Fibroblast of the aortic adventitia (primary cell): ENCODE results near the gene CRHR1. TPM values are rescaled to one million over a fixed set of nuclear protein-coding genes. Genes with fewer than 3 reads are reported as not detected.
"Not testable (repeated sequence)": the region's sequence is repeated elsewhere in the genome, so short reads cannot be mapped to it uniquely, and the experiment has no call there.

Experiments used
- DNase-seq: peaks from one replicate; pipeline ENCODE4 v3.0.0-alpha.2; 2010; ENCODE audit warnings: low read depth
- H3K4me3 ChIP-seq: 2 replicates; pipeline ENCODE4 v1.5.1; 2011; ENCODE audit warnings: low read depth, mild to moderate bottlenecking, control low read depth, low read length, moderate library complexity
- total RNA-seq: library from RNA; depleted of rRNA; stranded (reverse); fragments of >200 nt; gene quantifications from 2 replicates; pipeline ENCODE4 v1.2.3, GENCODE V29; 2012; ENCODE audit warnings: low replicate concordance
- TF ChIP-seq, protein P1 (sequence below): IDR thresholded peaks from 2 replicates; pipeline ENCODE4 v1.5.1; 2011; ENCODE audit warnings: mild to moderate bottlenecking, low read length, control low read depth, inconsistent platforms; ENCODE audit not compliant: insufficient read depth

CRHR1 gene
- total RNA-seq, 1 donor: not detected

DNA sequence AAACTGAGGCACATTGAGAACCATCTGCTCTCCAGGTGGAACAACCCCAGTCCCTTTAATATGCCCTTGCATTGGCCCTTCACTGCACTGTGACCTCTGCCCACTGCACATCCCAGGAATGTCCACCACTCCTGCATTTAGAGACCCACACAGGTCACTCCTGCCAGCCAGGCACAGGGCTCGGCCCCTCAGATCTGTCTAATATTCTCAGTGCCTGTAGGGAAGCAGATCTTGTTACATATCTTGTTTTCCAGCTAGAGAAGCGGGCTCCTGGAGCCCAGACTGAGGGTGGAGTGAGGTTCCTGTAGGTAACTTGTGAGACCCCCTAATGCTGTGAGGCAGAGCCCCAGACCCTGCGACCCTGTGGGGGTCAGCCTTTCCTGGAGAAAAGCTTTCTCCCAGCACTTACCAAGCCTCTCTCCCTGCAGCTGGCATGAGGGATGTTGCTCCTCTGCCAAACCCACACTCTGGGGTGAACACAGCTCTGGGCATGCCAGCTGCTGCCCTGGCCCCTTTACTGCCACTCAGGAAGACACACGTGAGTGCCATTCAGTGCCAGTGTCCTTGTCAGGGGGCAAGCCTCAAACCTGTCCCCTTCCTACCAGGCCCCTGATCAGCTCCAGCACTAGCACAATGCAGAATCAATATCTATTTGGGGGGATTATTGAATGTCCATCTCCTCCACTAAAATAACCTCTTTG is 40.3 kb upstream of the CRHR1 start:
- H3K4me3 ChIP-seq: no peak overlapping the region
- TF ChIP-seq, protein P1, sequence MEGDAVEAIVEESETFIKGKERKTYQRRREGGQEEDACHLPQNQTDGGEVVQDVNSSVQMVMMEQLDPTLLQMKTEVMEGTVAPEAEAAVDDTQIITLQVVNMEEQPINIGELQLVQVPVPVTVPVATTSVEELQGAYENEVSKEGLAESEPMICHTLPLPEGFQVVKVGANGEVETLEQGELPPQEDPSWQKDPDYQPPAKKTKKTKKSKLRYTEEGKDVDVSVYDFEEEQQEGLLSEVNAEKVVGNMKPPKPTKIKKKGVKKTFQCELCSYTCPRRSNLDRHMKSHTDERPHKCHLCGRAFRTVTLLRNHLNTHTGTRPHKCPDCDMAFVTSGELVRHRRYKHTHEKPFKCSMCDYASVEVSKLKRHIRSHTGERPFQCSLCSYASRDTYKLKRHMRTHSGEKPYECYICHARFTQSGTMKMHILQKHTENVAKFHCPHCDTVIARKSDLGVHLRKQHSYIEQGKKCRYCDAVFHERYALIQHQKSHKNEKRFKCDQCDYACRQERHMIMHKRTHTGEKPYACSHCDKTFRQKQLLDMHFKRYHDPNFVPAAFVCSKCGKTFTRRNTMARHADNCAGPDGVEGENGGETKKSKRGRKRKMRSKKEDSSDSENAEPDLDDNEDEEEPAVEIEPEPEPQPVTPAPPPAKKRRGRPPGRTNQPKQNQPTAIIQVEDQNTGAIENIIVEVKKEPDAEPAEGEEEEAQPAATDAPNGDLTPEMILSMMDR: no peak
- no peak for DNase-seq

DNA sequence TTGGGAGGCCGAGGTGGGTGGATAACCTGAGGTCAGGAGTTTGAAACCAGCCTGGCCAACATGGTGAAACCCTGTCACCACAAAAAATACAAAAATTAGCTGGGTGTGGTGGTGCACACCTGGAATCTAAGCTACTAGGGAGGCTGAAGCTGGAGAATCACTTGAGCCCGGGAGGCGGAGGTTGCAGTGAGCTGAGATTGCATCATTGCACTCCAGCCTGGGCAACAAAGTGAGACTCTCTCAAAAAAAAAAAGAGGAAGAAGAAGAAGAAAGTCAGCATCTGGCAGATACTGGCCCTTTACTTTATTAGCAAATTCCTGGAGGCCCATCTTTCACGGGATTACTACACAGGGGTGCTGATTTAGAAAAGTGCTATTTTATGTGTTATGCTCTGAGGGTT is 39.3 kb upstream of the CRHR1 start:
- not testable (repeated sequence) for H3K4me3 ChIP-seq, DNase-seq

DNA sequence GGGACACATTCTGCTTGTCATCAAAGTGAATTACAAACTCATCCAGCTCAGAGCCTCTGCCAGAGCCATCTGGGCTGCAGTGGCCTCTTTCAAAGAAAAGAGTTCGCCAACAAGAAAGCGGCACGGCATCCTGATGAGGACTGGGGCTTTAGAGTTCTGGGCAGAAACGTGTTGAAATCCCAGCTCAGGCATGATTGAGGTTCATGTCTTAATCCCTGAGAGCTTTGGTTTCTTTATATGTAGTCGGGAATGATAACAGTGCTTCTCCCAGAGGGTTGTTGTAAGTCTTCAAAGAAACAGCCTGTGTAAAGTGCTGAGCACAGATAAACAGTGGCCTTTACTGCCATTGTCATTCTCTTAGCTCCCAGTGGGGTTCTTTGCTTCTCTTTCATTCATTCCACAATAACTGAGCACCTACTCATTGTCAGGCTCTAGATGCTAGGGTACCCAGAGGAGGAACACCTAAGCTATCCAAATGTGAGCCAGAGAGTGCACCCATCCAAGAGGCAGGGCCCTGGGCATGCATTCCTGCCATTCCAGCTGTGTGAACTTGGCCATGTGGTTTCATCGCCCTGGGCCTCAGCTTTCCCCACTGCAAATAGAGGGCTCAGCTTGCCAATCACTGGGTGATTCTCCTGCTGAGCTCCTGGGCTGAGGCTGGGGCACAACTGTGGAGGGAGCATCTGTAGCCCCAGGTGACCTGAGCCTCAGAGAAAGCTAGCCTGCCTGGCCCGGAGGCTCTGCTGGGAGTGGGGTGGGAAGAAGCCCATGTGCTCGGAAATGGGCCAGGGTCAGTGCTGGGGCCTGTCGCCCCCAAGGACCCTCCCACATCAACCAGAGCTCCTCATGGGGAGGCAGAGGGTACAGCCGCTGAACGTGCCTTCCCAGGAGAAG is 38.3 kb upstream of the CRHR1 start:
- TF ChIP-seq, protein P1: no peak
- DNase-seq: no peak
- no peak overlapping the region for H3K4me3 ChIP-seq

DNA sequence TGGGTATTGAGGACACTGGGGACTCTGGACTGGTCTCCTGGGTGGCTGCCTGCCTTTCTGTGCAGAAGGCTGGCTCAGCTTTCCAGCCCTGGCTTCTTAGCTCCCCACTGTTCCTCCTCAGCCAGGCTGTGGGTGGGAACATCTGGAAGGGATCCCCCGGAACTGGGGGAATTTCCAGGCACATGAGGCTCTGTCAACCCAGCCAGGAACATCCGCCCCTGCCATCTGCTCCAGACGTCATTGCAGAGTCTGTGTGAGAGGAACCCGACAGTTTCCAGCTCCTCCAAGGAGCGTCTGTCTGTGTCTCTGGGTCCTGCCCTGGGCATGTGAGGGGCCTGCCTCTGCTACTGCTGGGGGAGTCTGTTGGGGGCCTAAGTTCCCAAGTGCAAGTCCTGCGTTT is 36.2 kb upstream of the CRHR1 start:
- TF ChIP-seq, protein P1: no peak
- H3K4me3 ChIP-seq: no peak overlapping the region
- no peak for DNase-seq

DNA sequence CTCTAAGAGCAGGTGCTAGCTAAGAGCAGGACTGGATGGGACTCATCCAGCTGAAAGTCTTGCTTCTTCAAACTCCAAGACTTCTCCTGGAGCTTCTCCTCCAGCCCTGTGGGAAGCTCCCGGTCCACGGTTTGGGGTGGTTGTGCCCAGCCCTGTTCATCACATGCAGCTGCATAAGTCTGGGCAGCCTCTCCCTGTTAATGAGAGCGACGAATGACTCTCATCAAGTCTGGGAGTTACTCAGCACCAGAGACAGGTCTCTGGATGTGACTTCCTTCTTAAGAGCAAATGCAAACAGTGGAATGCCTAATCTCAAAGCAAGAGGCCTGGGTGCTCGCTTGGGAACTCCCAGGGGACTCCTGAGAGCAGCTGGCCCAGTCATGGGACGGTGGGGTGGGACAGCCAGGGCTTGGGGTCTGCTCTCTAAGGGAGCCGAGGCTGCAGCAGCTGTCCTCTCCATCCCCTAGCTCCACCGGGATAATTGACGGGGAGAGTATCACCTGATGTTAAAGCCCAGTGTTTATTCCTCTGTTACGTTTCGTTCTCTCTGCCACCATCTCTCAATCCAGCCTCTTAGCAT is 35.3 kb upstream of the CRHR1 start:
- no peak overlapping the region for H3K4me3 ChIP-seq
- TF ChIP-seq, protein P1: no peak

DNA sequence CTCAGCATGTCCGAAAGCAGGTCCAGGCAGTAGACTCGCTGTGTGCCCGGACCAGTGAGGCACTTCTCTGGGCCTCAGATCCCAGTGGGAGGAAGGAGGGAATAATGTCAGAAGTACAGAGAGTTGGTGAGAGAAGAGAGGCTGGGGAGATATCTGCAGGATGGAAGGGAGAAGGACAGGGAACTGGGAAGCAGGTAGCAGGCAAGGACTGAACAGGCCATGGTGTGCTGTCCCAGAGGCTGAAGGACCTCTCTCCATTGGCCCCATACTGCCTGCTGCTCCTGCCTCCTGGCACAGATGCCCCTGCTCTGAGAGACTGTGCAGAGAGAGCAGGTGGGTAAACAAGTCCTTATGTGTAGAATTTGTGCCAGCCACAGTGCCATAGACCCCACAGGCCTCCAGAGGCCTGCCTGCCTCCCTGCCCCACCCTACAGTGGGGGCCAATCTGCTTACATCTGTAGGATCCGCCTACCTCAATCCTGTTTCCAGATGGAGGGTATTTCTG is 34.2 kb upstream of the CRHR1 start:
- no peak overlapping the region for H3K4me3 ChIP-seq
- DNase-seq: no peak
- TF ChIP-seq, protein P1: no peak

More for the DNA sequence above, 35.3 kb upstream of the CRHR1 start:
- DNase-seq: no peak
